Measurements from ENCODE around the gene RGS14.

RGS14 gene

DNA sequence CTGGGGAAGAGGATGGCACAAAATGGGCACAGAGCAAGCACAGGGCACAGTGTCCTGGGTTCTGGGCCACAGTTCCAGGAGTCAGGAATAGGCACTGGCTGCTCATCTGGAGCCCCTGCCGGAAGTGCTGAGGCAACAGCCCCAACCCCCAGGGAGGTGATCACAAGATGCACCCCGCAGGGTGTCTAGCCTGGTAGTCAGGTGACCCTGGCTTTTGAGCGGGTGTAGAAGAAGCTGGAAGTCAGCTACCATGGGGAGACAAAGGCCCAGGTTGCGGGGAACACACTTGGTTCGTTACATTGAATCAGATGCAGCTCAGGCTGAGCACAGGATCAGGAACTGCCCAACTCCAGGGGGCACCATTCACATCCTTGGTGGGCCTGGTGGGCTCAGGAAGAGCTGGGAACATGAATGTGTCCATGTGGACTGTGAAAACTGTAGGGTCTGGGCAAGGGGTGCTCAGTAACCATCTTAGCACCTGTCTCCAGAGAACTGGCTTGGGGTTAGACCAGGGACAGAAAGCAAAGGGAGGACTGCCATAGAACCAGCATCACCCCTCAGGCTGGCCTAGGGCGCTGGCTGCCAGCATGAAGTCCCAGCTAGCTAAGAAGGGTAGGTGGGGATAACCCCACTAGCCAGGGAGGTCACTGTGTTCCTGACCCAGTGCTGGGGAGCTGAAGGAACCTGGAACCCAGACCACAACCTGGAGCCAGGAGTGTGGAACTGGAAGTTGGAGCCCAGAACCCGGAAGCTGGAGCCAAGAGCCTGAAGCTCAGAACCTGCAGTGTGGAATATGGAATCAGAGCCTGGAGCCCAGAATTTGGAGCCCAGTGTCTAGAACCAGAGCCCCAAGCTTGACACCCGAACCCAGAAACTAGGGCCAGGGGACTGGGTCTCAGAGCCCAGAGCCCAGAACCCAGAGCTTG, 20.4 kb downstream of the RGS14 start:
- H3K4me3 ChIP-seq (ENCODE audit: low read depth in 1 of 5, low read length in 5 of 5) = no peak overlapping the region
- H3K36me3 ChIP-seq (ENCODE audit: control insufficient read depth in 5 of 5, insufficient read depth in 5 of 5, low read length in 5 of 5) = no peaks in the 10 kb centered on the region
- H3K4me1 ChIP-seq (ENCODE audit: control insufficient read depth in 5 of 5, insufficient read depth in 5 of 5, low read length in 5 of 5) = peaks cover 0 to 5% (median 0%) of the 10 kb centered on the region in 5 donors
- peaks cover 0 to 11% (median 6%) of the 10 kb centered on the region in 5 donors for H3K27me3 ChIP-seq (ENCODE audit: control insufficient read depth in 5 of 5, insufficient read depth in 4 of 5, low read length in 5 of 5)
- no peak overlapping the region for H3K27ac ChIP-seq (ENCODE audit: low read depth, low read length)
- no peaks in the 10 kb centered on the region for H3K9me3 ChIP-seq (ENCODE audit: control insufficient read depth in 5 of 5, low read length in 5 of 5)
- H3K9ac ChIP-seq (ENCODE audit: low read length in 5 of 5) = no peak overlapping the region

DNA sequence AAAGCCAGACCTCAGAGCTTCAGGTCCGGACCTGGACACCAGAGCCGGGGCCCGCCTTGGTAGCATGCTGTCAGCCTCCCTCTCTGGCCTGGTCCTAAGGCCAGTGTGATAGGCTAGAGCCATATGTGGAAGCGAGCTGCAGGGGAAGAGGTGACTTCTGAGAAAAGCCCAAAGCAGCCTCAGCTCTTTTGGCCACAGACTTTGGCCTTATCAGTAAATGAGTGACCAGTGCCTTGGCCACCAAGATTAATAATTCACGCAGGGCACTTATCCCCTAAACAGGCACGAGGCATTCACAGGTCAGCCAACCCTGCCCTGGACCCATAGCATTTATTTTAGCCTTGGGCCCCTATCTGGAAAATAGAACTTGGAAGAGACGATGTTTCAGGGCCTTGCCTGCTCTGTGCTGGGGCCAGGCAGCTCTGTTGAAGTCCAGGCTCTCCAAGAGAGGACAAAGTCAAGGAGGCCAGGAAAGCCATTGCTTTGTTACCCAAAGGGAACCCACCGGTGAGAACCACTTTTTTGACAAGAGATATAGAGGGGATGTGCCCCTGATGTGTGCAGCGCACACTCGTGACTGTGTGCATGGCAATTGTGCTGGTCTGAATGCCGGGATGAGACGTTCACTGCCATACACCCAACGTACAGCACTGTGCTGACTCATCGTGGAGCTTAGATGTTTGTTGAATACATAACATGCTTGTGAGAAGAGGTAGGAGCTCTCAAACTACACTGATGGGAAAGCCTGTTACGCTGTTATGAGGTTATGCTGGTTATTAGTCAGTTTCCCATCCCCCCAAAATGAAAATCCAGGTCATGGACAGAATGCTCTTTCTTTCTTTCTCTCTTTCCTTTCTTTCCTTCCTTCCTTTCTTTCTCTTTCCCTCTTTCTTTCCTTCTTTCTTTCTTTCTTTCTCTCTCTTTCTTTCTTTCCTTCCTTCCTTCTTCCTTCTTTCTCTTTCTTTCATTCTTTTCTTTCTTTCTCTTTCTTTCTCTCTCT, 21.5 kb downstream of the RGS14 start:
- no peak overlapping the region for H3K4me3 ChIP-seq (ENCODE audit: low read depth in 1 of 5, low read length in 5 of 5)
- peaks cover 3 to 14% (median 11%) of the 10 kb centered on the region in 5 donors for H3K27me3 ChIP-seq (ENCODE audit: control insufficient read depth in 5 of 5, insufficient read depth in 4 of 5, low read length in 5 of 5)
- peaks cover 0 to 5% (median 0%) of the 10 kb centered on the region in 5 donors for H3K4me1 ChIP-seq (ENCODE audit: control insufficient read depth in 5 of 5, insufficient read depth in 5 of 5, low read length in 5 of 5)
- H3K9me3 ChIP-seq (ENCODE audit: control insufficient read depth in 5 of 5, low read length in 5 of 5) = no peaks in the 10 kb centered on the region
- H3K9ac ChIP-seq (ENCODE audit: low read length in 5 of 5) = no peak overlapping the region
- H3K36me3 ChIP-seq (ENCODE audit: control insufficient read depth in 5 of 5, insufficient read depth in 5 of 5, low read length in 5 of 5) = no peaks in the 10 kb centered on the region
- H3K27ac ChIP-seq (ENCODE audit: low read depth, low read length) = no peak overlapping the region

DNA sequence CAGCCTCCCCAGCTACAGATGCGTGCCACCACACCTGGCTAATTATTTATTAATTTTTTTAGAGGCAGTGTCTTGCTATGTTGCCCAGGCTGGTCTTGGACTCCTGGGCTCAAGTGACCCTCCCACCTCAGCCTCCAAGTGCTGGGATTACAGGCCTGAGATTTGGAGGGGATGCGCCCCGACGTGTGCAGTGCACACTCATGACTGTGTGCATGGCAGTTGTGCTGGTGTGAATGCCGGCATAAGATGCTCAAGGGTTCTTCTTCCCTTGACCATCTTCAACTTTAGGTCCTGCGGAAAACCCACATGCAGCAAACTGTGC, 23.0 kb downstream of the RGS14 start:
- no peaks in the 10 kb centered on the region for H3K36me3 ChIP-seq (ENCODE audit: control insufficient read depth in 5 of 5, insufficient read depth in 5 of 5, low read length in 5 of 5)
- no peak overlapping the region for H3K9ac ChIP-seq (ENCODE audit: low read length in 5 of 5)
- H3K27me3 ChIP-seq (ENCODE audit: control insufficient read depth in 5 of 5, insufficient read depth in 4 of 5, low read length in 5 of 5) = peaks cover 6 to 24% (median 15%) of the 10 kb centered on the region in 5 donors

DNA sequence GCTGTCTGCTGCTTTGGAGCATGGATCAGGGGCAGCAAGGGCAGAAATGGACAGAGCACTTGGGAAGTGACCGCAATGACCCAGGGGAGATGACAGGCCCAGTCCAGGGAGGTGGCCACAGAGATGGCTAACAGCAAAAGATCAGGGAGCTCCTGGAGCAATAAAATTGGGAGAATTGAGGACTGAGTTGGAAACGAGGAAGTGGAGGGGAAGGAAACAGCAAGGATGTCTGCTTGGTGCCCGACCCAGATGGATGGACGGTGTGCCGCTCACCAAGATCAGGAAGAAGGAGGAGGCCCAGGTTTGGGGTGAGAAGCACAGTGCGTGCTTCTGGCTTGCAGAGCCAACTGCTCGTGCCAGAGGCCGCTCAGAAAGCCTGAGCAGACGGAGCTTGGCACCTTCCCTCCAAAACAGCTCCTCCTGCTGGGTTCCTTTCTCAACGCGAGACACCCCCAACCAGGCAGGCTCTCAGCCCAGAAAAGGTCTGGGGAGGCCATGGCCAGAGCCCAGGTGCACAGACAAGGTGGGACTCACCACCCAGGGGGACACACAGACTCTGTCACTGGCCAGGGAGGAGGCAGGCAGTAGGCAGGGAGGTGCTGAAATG, 24.8 kb downstream of the RGS14 start:
- H3K36me3 ChIP-seq (ENCODE audit: control insufficient read depth in 5 of 5, insufficient read depth in 5 of 5, low read length in 5 of 5) = no peaks in the 10 kb centered on the region
- peaks cover 0 to 5% (median 0%) of the 10 kb centered on the region in 5 donors for H3K4me1 ChIP-seq (ENCODE audit: control insufficient read depth in 5 of 5, insufficient read depth in 5 of 5, low read length in 5 of 5)
- H3K9me3 ChIP-seq (ENCODE audit: control insufficient read depth in 5 of 5, low read length in 5 of 5) = no peaks in the 10 kb centered on the region
- no peak overlapping the region for H3K27ac ChIP-seq (ENCODE audit: low read depth, low read length)
- H3K9ac ChIP-seq (ENCODE audit: low read length in 5 of 5) = no peak overlapping the region
- H3K27me3 ChIP-seq (ENCODE audit: control insufficient read depth in 5 of 5, insufficient read depth in 4 of 5, low read length in 5 of 5) = peaks cover 6 to 29% (median 18%) of the 10 kb centered on the region in 5 donors
- H3K4me3 ChIP-seq (ENCODE audit: low read depth in 1 of 5, low read length in 5 of 5) = no peak overlapping the region

More for the DNA sequence above, 23.0 kb downstream of the RGS14 start:
- peaks cover 0 to 5% (median 0%) of the 10 kb centered on the region in 5 donors for H3K4me1 ChIP-seq (ENCODE audit: control insufficient read depth in 5 of 5, insufficient read depth in 5 of 5, low read length in 5 of 5)
- no peak overlapping the region for H3K4me3 ChIP-seq (ENCODE audit: low read depth in 1 of 5, low read length in 5 of 5)
- H3K27ac ChIP-seq (ENCODE audit: low read depth, low read length) = no peak overlapping the region
- H3K9me3 ChIP-seq (ENCODE audit: control insufficient read depth in 5 of 5, low read length in 5 of 5) = no peaks in the 10 kb centered on the region

DNA sequence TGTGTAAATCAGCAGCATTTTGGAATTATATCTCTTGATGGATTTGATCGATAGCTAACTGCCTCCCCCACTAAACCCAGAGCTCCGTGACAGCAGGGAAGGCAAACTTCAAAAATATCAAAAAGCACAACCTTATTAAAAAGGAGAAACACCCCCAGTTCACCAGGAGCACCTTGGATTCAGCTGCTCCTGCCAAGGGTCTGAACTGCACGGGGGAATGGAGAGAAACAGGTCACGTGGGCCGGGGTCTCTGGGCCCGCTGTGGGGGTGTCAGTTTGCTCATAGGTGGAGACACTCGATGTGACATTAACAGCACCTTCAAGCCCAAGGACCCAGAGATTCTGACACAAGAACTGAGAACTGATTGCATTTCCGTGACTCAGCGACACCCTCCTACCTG, 25.5 kb downstream of the RGS14 start:
- no peaks in the 10 kb centered on the region for H3K9me3 ChIP-seq (ENCODE audit: control insufficient read depth in 5 of 5, low read length in 5 of 5)
- H3K27me3 ChIP-seq (ENCODE audit: control insufficient read depth in 5 of 5, insufficient read depth in 4 of 5, low read length in 5 of 5) = peaks cover 6 to 32% (median 18%) of the 10 kb centered on the region in 5 donors
- H3K9ac ChIP-seq (ENCODE audit: low read length in 5 of 5) = no peak overlapping the region
- no peaks in the 10 kb centered on the region for H3K36me3 ChIP-seq (ENCODE audit: control insufficient read depth in 5 of 5, insufficient read depth in 5 of 5, low read length in 5 of 5)
- peaks cover 0 to 6% (median 0%) of the 10 kb centered on the region in 5 donors for H3K4me1 ChIP-seq (ENCODE audit: control insufficient read depth in 5 of 5, insufficient read depth in 5 of 5, low read length in 5 of 5)
- H3K27ac ChIP-seq (ENCODE audit: low read depth, low read length) = no peak overlapping the region
- no peak overlapping the region for H3K4me3 ChIP-seq (ENCODE audit: low read depth in 1 of 5, low read length in 5 of 5)

DNA sequence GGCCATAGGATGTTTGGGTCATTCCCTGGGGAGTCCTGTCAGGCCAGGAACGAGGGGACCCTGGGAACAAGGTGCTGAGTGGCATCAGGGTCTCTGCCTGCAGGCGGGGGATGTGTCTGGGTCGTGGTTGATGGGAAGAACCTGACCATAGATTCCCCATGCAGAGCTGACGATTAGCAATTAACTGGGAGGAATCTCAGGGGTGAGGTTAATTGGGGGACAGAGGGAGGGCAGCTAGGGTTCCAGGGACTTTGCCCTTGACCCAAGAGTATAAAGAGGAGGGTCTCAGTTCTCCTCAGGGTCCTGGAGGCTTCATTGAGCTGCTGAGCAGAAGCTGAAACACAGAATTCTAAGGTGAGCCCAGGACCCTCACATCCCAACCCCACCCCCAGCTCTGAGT, 26.4 kb downstream of the RGS14 start, which contains the start of gene SLC34A1:
SLC34A1 (plus strand) TSS at position 301 of the 400 bp plus-strand sequence. CDS start 1,308 bp downstream, outside the sequence.
- no peaks in the 10 kb centered on the region for H3K9me3 ChIP-seq (ENCODE audit: control insufficient read depth in 5 of 5, low read length in 5 of 5)
- H3K9ac ChIP-seq (ENCODE audit: low read length in 5 of 5) = no peak within 1 kb of the TSS
- H3K36me3 ChIP-seq (ENCODE audit: control insufficient read depth in 5 of 5, insufficient read depth in 5 of 5, low read length in 5 of 5) = no peaks in the 10 kb centered on the region
- peaks cover 0 to 15% (median 7%) of the 10 kb centered on the region in 5 donors for H3K4me1 ChIP-seq (ENCODE audit: control insufficient read depth in 5 of 5, insufficient read depth in 5 of 5, low read length in 5 of 5)
- H3K4me3 ChIP-seq (ENCODE audit: low read depth in 1 of 5, low read length in 5 of 5) = no peak within 1 kb of the TSS
- H3K27me3 ChIP-seq (ENCODE audit: control insufficient read depth in 5 of 5, insufficient read depth in 4 of 5, low read length in 5 of 5) = peaks cover 11 to 32% (median 21%) of the 10 kb centered on the region in 5 donors
- no peak within 1 kb of the TSS for H3K27ac ChIP-seq (ENCODE audit: low read depth, low read length)

DNA sequence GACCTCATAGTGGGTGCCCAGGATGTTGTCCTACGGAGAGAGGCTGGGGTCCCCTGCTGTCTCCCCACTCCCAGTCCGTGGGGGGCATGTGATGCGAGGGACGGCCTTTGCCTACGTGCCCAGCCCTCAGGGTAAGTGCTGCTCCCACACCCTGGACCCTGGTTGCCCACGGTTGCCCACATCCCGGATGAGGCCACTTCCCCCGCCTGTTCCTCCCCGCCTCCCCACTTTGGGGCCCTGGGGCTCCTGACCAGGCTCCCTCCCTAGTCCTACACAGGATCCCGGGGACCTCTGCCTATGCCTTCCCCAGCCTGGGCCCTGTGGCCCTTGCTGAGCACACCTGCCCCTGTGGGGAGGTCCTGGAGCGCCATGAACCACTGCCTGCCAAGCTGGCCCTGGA, 28.0 kb downstream of the RGS14 start:
- Histone ChIP-seq H3K27me3 (ENCODE audit: control insufficient read depth in 5 of 5, insufficient read depth in 4 of 5, low read length in 5 of 5) (peaks cover 11 to 36% (median 24%) of the 10 kb centered on the region in 5 donors), H3K9me3 (ENCODE audit: control insufficient read depth in 5 of 5, low read length in 5 of 5) (no peaks in the 10 kb centered on the region), H3K36me3 (ENCODE audit: control insufficient read depth in 5 of 5, insufficient read depth in 5 of 5, low read length in 5 of 5) (no peaks in the 10 kb centered on the region), H3K4me3 (ENCODE audit: low read depth in 1 of 5, low read length in 5 of 5) (no peak overlapping the region), H3K27ac (ENCODE audit: low read depth, low read length) (no peak overlapping the region), H3K9ac (ENCODE audit: low read length in 5 of 5) (no peak overlapping the region), H3K4me1 (ENCODE audit: control insufficient read depth in 5 of 5, insufficient read depth in 5 of 5, low read length in 5 of 5) (peaks cover 4 to 28% (median 23%) of the 10 kb centered on the region in 5 donors)

DNA sequence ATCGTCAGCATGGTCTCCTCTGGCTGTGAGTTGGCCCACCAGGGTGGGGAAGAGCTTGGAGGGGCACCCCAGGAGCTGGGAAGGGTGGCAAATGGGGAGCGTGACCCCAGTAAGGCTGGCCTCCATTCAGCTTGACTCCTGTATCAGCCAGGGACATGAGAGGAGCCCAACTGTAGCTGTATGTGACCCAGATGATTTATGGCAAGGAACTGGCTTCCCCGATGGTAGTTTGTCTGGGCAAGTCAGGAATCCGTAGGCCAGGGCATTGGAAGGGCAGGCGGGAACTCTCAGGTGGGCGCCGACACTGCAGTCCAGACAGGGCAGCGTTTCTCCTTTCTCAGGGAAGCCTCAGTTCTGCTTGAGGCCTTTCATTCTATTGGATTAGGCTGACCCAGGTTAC, 28.8 kb downstream of the RGS14 start:
- H3K4me3 ChIP-seq (ENCODE audit: low read depth in 1 of 5, low read length in 5 of 5) = no peak overlapping the region
- H3K27me3 ChIP-seq (ENCODE audit: control insufficient read depth in 5 of 5, insufficient read depth in 4 of 5, low read length in 5 of 5) = peaks cover 5 to 32% (median 19%) of the 10 kb centered on the region in 5 donors
- peaks cover 4 to 28% (median 24%) of the 10 kb centered on the region in 5 donors for H3K4me1 ChIP-seq (ENCODE audit: control insufficient read depth in 5 of 5, insufficient read depth in 5 of 5, low read length in 5 of 5)
- H3K9me3 ChIP-seq (ENCODE audit: control insufficient read depth in 5 of 5, low read length in 5 of 5) = no peaks in the 10 kb centered on the region
- no peak overlapping the region for H3K27ac ChIP-seq (ENCODE audit: low read depth, low read length)
- no peaks in the 10 kb centered on the region for H3K36me3 ChIP-seq (ENCODE audit: control insufficient read depth in 5 of 5, insufficient read depth in 5 of 5, low read length in 5 of 5)
- no peak overlapping the region for H3K9ac ChIP-seq (ENCODE audit: low read length in 5 of 5)

DNA sequence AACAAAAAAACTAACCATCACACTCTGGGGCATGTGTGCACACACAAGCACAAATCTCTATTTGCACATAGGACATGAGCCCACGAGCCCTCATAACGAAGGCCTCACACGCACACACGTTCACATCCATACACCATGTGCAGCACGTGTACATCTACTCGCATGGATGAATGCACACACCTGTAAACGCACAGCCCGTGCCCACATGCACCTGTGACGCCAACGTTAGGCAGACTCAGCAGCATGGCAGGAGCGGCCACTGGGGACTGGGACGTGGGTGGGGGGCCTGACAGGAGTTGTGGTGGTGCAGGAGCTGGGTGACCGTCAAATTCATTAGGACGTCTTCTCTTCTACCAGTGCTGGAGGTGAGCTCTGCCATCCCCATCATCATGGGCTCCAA, 29.7 kb downstream of the RGS14 start:
- Histone ChIP-seq H3K27me3 (ENCODE audit: control insufficient read depth in 5 of 5, insufficient read depth in 4 of 5, low read length in 5 of 5) (peaks cover 5 to 31% (median 19%) of the 10 kb centered on the region in 5 donors), H3K9ac (ENCODE audit: low read length in 5 of 5) (no peak overlapping the region), H3K4me1 (ENCODE audit: control insufficient read depth in 5 of 5, insufficient read depth in 5 of 5, low read length in 5 of 5) (peaks cover 4 to 27% (median 24%) of the 10 kb centered on the region in 5 donors), H3K9me3 (ENCODE audit: control insufficient read depth in 5 of 5, low read length in 5 of 5) (no peaks in the 10 kb centered on the region), H3K27ac (ENCODE audit: low read depth, low read length) (no peak overlapping the region), H3K36me3 (ENCODE audit: control insufficient read depth in 5 of 5, insufficient read depth in 5 of 5, low read length in 5 of 5) (no peaks in the 10 kb centered on the region), H3K4me3 (ENCODE audit: low read depth in 1 of 5, low read length in 5 of 5) (no peak overlapping the region)

Measured in subcutaneous abdominal adipose tissue (tissue), 5 donors.